ENCODE data around the gene ADPGK. TPM values are rescaled to one million over a fixed set of nuclear protein-coding genes. Genes with fewer than 3 reads are reported as not detected.
"Not testable (repeated sequence)": the region's sequence is repeated elsewhere in the genome, so short reads cannot be mapped to it uniquely, and the experiment has no call there.

Gene ADPGK
- total RNA-seq, 2 experiments from 2014 or later, result 63.7 to 65.1 TPM

DNA sequence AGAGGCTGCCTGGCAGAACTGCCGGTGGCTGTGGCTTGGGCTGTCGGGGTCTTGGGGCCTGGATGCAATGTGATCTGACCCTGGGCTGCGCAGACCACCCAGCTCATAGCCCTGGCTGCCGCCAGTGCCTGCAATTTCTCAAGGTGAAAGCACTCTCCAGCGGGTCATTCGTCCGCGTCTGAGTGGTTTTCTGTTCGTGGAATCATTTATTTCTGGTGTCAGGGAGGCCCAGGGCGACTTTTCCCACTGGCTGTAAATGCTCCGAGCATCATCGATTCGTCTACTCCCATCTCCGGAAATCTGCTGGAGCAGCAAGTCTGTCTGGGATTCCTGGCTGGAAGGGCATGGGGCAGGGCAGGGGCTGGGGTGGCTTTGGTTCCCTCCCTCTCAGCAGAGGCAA, 40.6 kb upstream of the ADPGK start:
- no peaks in the 10 kb centered on the region for H3K4me1 Mint-ChIP-seq (ENCODE audit: low read depth)
- intact Hi-C loops (cut with micrococcal nuclease), result no loop called here
- ChIA-PET POLR2A (no interaction called here), CTCF (no interaction called here)
- ATAC-seq (no peak), DNase-seq (no peak)
- TF ChIP-seq, protein P1, sequence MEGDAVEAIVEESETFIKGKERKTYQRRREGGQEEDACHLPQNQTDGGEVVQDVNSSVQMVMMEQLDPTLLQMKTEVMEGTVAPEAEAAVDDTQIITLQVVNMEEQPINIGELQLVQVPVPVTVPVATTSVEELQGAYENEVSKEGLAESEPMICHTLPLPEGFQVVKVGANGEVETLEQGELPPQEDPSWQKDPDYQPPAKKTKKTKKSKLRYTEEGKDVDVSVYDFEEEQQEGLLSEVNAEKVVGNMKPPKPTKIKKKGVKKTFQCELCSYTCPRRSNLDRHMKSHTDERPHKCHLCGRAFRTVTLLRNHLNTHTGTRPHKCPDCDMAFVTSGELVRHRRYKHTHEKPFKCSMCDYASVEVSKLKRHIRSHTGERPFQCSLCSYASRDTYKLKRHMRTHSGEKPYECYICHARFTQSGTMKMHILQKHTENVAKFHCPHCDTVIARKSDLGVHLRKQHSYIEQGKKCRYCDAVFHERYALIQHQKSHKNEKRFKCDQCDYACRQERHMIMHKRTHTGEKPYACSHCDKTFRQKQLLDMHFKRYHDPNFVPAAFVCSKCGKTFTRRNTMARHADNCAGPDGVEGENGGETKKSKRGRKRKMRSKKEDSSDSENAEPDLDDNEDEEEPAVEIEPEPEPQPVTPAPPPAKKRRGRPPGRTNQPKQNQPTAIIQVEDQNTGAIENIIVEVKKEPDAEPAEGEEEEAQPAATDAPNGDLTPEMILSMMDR (IDR thresholded peaks at IDR 0.05), result no peak
- H3K27me3 Mint-ChIP-seq, result peaks cover 10% of the 10 kb centered on the region
- no peaks in the 10 kb centered on the region for H3K36me3 Mint-ChIP-seq (ENCODE audit: low read depth)
- H3K9me3 Mint-ChIP-seq, result no peaks in the 10 kb centered on the region
- no peak overlapping the region for H3K27ac Mint-ChIP-seq
- H3K4me3 Mint-ChIP-seq, result no peak overlapping the region

DNA sequence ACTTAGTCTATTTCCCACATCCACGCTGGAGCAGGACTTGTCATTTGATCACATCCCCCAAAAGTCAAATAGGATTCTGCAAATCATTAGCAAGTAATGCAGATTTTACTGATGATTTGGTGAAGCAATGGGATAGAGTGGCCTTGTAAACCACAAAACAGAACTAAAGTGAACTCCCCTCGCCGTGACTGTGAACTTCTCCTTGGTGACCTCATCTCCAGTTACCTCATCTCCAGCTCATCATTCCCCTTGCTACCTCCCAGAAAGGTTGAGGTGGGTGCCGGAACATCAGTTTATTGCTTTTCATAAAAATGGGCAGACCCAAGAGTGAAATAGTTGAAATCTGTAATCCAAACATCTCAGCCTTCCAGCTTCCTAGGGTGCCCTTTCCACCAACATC, 36.7 kb upstream of the ADPGK start:
- intact Hi-C loops (cut with micrococcal nuclease), result no loop called here
- H3K27me3 Mint-ChIP-seq, result peaks cover 9% of the 10 kb centered on the region
- TF ChIP-seq, protein P1 (IDR thresholded peaks at IDR 0.05), result no peak
- H3K4me3 Mint-ChIP-seq, result no peak overlapping the region
- H3K27ac Mint-ChIP-seq, result no peak overlapping the region
- ChIA-PET POLR2A (no interaction called here), CTCF (no interaction called here)
- ATAC-seq (no peak), DNase-seq (no peak)
- no peaks in the 10 kb centered on the region for H3K4me1 Mint-ChIP-seq (ENCODE audit: low read depth)
- no peaks in the 10 kb centered on the region for H3K9me3 Mint-ChIP-seq
- H3K36me3 Mint-ChIP-seq (ENCODE audit: low read depth), result no peaks in the 10 kb centered on the region

DNA sequence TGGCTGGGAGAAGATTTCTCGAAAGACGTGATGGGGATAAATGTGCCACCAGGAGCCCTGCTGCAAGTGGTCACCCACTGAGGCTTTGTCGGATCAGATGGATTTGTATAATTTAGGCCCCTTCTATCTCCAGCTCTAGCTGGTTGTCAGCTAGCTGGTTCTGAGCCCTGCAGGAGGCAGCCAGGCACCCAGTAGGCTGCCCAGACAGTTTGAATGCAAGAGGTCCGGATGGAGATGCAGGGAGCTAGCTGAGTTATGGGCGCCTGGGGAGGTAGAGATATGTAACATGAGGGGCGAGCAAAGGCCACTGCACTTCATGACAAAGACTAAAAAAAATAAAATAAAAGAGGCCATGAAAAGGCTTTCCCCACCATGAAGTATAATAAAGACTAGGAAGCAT, 35.1 kb upstream of the ADPGK start:
- ChIA-PET CTCF (no interaction called here), POLR2A (interaction anchor here (0.6 kb wide), 2 partner anchors 303 to 867 kb away, joined by 3 read pairs; no protein-coding TSS in a partner anchor)
- Mint-ChIP-seq H3K27me3 (peaks cover 9% of the 10 kb centered on the region), H3K27ac (no peak overlapping the region), H3K4me3 (no peak overlapping the region), H3K9me3 (no peaks in the 10 kb centered on the region), H3K36me3 (ENCODE audit: low read depth) (no peaks in the 10 kb centered on the region), H3K4me1 (ENCODE audit: low read depth) (no peaks in the 10 kb centered on the region)
- DNase-seq (no peak), ATAC-seq (no peak)
- TF ChIP-seq, protein P1 (IDR thresholded peaks at IDR 0.05), result no peak
- intact Hi-C loops (cut with micrococcal nuclease), result no loop called here

DNA sequence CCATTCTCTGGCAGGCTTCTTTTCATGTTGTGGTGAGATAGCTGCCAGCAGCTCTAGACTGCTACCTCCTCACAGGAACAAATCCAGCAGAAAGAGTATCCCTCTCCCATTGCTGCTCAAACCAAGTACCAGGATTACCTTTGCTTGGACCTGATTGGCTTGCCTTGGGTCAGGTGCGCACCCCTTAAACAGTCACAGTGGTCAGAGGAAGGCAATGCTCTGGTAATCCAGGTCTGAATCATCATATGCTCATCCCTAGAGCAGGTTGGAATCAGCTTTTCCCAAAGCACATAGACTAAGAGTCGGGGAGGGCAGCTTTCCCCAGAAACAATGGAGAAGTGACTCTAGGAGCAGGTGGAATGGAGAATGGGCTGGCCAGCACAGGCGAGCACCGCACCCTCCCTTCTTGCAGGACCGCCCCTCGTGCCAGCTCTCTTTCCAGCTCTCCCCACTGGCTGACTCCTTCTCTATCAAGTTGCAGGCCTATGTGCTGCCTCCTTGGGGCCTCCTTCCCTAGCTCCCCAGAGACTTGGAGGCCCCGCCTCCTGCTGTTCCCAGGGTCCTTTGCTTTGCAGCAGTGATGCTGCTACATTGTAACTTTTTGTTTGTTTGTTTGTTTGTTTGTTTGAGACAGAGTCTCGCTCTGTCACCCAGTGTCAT, 29.9 kb upstream of the ADPGK start:
- peaks cover 10% of the 10 kb centered on the region for H3K27me3 Mint-ChIP-seq
- no peaks in the 10 kb centered on the region for H3K9me3 Mint-ChIP-seq
- POLR2A ChIA-PET, result no interaction called here
- no peak overlapping the region for H3K4me3 Mint-ChIP-seq
- TF ChIP-seq, protein P1 (IDR thresholded peaks at IDR 0.05), result no peak
- no peaks in the 10 kb centered on the region for H3K36me3 Mint-ChIP-seq (ENCODE audit: low read depth)
- H3K4me1 Mint-ChIP-seq (ENCODE audit: low read depth), result peaks cover 6% of the 10 kb centered on the region
- ATAC-seq, result no peak
- no peak overlapping the region for H3K27ac Mint-ChIP-seq
- no peak for DNase-seq
- CTCF ChIA-PET, result no interaction called here
- intact Hi-C loops (cut with micrococcal nuclease), result no loop called here

DNA sequence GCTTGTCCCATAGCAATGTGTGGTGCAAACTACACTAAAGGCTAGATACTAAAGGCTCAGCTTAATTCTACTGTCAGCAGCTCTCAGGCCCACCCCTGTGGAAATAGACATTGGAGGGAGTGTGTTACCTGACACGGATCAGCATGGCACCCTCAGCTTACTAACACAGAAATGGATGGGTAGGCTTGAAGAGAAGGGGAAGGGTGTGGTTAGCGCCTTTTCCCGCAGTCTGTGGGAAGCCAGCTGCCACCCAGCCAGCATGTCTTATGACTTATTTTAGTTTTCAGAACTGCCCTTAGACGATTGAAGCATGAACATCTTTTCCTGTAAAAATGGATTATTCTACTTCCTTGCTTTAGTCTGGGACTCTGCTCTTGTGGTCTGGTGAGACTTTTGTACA, 25.8 kb upstream of the ADPGK start:
- Mint-ChIP-seq H3K27ac (no peak overlapping the region), H3K4me1 (ENCODE audit: low read depth) (peaks cover 6% of the 10 kb centered on the region), H3K4me3 (no peak overlapping the region), H3K36me3 (ENCODE audit: low read depth) (no peaks in the 10 kb centered on the region), H3K27me3 (peaks cover 6% of the 10 kb centered on the region), H3K9me3 (peaks cover 3% of the 10 kb centered on the region)
- TF ChIP-seq, protein P1 (IDR thresholded peaks at IDR 0.05), result no peak
- DNase-seq (no peak), ATAC-seq (no peak)
- ChIA-PET CTCF (interaction anchor here (0.8 kb wide), 1 partner anchor 456 kb away, joined by 4 read pairs; no protein-coding TSS in a partner anchor), POLR2A (no interaction called here)
- intact Hi-C loops (cut with micrococcal nuclease), result no loop called here

DNA sequence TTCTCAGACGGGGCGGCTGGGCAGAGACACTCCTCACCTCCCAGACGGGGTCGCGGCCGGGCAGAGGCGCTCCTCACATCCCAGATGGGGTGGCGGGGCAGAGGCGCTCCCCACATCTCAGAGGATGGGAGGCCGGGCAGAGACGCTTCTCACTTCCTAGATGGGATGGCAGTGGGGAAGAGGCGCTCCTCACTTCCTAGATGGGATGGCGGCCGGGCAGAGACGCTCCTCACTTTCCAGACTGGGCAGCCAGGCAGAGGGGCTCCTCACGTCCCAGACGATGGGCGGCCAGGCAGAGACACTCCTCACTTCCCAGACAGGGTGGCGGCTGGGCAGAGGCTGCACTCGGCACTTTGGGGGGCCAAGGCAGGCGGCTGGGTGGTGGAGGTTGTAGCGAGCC, 23.8 kb upstream of the ADPGK start:
- H3K36me3 Mint-ChIP-seq (ENCODE audit: low read depth); POLR2A ChIA-PET; CTCF ChIA-PET: not testable (repeated sequence)

More for the DNA sequence above, 23.8 kb upstream of the ADPGK start:
- DNase-seq; intact Hi-C loops (cut with micrococcal nuclease); H3K4me1 Mint-ChIP-seq (ENCODE audit: low read depth); H3K27me3 Mint-ChIP-seq; H3K4me3 Mint-ChIP-seq; ATAC-seq; H3K27ac Mint-ChIP-seq; H3K9me3 Mint-ChIP-seq: not testable (repeated sequence)
